Adipocyte (in vitro differentiated cells): ENCODE measurements around the gene PPP2R2D.
"Not testable (repeated sequence)": the region's sequence is repeated elsewhere in the genome, so short reads cannot be mapped to it uniquely, and the experiment has no call there.

ENCODE experiments used
- DNase-seq: peaks from one replicate; pipeline ENCODE4 v3.0.0-alpha.2; 2015; ENCODE audit warnings: low read depth
- H3K27me3 ChIP-seq: replicated peaks from 2 replicates; pipeline ENCODE4 v1.7.0; 2013; ENCODE audit warnings: mild to moderate bottlenecking, low read length, moderate library complexity; ENCODE audit not compliant: control insufficient read depth, insufficient read depth
- H3K36me3 ChIP-seq: 2 replicates; pipeline ENCODE4 v1.7.0; 2013; ENCODE audit warnings: low read length, mild to moderate bottlenecking, moderate library complexity; ENCODE audit not compliant: control insufficient read depth, insufficient read depth, severe bottlenecking
- H3K4me1 ChIP-seq: 2 replicates; pipeline ENCODE4 v1.7.0; 2013; ENCODE audit warnings: mild to moderate bottlenecking, low read length, moderate library complexity; ENCODE audit not compliant: control insufficient read depth, insufficient read depth
- H3K4me3 ChIP-seq: 2 replicates; pipeline ENCODE4 v1.7.0; 2013; ENCODE audit warnings: mild to moderate bottlenecking, low read length, moderate library complexity
- H3K9ac ChIP-seq: 2 replicates; pipeline ENCODE4 v1.7.0; 2013; ENCODE audit warnings: mild to moderate bottlenecking, low read length, moderate library complexity
- H3K9me3 ChIP-seq: 2 replicates; pipeline ENCODE4 v1.7.0; 2013; ENCODE audit warnings: mild to moderate bottlenecking, low read length, moderate library complexity; ENCODE audit not compliant: control insufficient read depth

Gene PPP2R2D

DNA sequence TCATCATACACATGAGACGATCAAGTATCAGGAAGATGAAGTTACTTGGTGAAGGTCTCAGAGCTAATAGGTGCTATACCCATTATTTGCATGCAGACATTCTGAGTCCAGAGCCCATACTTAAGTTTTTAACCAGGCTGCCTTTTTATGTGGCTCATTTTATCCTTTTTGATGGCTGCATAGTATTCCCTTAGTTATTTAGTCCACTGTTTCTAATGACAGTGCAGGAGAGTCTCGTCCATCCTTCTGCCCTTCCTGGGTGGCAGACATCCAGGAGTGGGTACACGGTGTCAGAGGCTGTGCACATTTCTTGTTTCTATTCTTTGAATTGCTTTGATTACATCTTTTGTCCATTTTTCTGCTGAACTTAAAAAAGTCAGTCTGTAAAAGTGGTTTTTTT, 11.8 kb downstream of the PPP2R2D start:
- Histone ChIP-seq H3K9ac (no peak overlapping the region), H3K9me3 (no peaks in the 10 kb centered on the region), H3K36me3 (peaks cover 18% of the 10 kb centered on the region), H3K27me3 (no peaks in the 10 kb centered on the region), H3K4me1 (peaks cover 12% of the 10 kb centered on the region), H3K4me3 (no peak overlapping the region)
- DNase-seq = no peak

DNA sequence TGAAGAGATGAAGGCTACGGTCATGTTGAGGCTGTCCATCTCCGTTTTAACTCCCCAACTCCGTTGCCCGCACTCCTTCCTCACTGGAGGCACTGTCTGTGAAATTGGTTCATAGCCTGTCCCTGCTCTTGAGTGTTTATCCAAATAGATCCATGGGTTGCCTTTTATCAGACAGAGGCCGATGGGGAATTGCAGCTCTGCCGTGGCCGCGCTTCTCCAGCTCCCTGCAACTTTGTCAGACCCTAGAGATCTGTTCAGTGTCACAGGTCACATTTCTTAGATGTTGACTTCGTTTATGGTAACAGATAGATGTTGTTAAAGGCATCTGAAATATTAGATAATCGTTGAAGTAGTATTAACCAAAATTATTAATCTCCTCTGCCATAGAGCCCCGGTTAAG, 14.7 kb downstream of the PPP2R2D start:
- no peaks in the 10 kb centered on the region for H3K27me3 ChIP-seq
- H3K9ac ChIP-seq = no peak overlapping the region
- DNase-seq = no peak
- H3K36me3 ChIP-seq = peaks cover 13% of the 10 kb centered on the region
- no peaks in the 10 kb centered on the region for H3K9me3 ChIP-seq
- no peak overlapping the region for H3K4me3 ChIP-seq
- H3K4me1 ChIP-seq = no peaks in the 10 kb centered on the region

DNA sequence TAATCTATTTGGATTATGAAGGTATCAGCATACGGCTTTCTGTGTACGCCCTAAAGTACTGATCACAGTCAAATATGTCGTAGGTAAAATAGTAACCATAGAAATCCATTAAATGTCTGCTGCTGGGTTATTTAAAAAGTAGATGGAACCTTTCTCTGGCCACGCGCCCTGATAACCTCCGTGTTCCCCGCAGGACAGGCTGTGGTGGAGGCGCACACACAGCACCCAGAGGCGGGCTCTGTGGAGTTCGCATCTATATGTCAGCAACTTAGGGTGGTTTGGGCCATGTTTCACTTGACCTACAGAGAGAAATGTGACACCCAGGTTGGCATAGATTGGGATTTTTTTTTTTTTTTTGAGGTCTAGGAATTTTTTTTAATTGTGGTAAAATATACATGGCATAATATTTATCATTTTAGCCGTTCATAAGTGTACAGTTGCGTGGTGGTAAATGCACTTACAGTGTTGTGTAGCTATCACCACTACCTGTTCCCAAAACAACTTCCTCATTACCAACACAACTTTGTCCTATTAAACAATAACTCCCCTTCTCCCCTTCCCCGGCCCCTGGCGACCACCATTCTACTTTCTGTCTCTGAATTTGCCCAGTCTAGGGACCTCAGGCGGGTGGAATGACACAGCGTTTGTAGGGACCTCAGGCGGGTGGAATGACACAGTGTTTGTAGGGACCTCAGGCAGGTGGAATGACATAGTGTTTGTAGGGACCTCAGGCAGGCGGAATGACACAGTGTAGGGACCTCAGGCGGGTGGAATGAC, 15.4 kb downstream of the PPP2R2D start:
- no peaks in the 10 kb centered on the region for H3K27me3 ChIP-seq
- no peaks in the 10 kb centered on the region for H3K4me1 ChIP-seq
- no peak overlapping the region for H3K9ac ChIP-seq
- no peaks in the 10 kb centered on the region for H3K9me3 ChIP-seq
- H3K36me3 ChIP-seq = peaks cover 13% of the 10 kb centered on the region
- no peak for DNase-seq
- H3K4me3 ChIP-seq = no peak overlapping the region

DNA sequence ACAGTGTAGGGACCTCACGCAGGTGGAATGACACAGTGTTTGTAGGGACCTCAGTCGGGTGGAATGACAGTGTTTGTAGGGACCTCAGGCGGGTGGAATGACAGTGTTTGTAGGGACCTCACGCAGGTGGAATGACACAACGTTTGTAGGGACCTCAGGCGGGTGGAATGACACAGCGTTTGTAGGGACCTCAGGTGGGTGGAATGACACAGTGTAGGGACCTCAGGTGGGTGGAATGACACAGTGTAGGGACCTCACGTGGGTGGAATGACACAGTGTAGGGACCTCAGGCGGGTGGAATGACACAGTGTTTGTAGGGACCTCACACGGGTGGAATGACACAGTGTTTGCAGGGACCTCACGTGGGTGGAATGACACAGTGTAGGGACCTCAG, 16.0 kb downstream of the PPP2R2D start:
- not testable (repeated sequence) for H3K27me3 ChIP-seq, H3K9ac ChIP-seq, DNase-seq, H3K9me3 ChIP-seq, H3K4me1 ChIP-seq, H3K4me3 ChIP-seq
- peaks cover 13% of the 10 kb centered on the region for H3K36me3 ChIP-seq

DNA sequence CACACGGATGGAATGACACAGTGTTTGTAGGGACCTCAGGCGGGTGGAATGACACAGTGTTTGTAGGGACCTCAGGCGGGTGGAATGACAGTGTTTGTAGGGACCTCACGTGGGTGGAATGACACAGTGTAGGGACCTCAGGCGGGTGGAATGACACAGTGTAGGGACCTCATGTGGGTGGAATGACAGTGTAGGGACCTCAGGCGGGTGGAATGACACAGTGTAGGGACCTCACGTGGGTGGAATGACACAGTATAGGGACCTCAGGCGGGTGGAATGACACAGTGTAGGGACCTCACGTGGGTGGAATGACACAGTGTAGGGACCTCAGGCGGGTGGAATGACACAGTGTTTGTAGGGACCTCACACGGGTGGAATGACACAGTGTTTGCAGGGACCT, 16.7 kb downstream of the PPP2R2D start:
- not testable (repeated sequence) for H3K27me3 ChIP-seq, H3K9ac ChIP-seq, DNase-seq, H3K4me1 ChIP-seq, H3K9me3 ChIP-seq, H3K4me3 ChIP-seq
- peaks cover 11% of the 10 kb centered on the region for H3K36me3 ChIP-seq

DNA sequence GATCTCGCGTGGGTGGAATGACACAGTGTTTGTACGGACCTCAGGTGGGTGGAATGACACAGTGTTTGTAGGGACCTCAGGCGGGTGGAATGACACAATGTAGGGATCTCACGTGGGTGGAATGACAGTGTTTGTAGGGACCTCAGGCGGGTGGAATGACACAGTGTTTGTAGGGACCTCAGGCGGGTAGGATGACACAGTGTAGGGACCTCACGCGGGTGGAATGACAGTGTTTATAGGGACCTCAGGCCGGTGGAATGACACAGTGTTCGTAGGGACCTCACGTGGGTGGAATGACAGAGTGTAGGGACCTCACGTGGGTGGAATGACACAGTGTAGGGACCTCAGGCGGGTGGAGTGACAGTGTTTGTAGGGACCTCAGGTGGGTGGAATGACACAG, 18.7 kb downstream of the PPP2R2D start:
- not testable (repeated sequence) for H3K27me3 ChIP-seq, H3K4me3 ChIP-seq, H3K4me1 ChIP-seq, H3K9me3 ChIP-seq, DNase-seq, H3K9ac ChIP-seq, H3K36me3 ChIP-seq

DNA sequence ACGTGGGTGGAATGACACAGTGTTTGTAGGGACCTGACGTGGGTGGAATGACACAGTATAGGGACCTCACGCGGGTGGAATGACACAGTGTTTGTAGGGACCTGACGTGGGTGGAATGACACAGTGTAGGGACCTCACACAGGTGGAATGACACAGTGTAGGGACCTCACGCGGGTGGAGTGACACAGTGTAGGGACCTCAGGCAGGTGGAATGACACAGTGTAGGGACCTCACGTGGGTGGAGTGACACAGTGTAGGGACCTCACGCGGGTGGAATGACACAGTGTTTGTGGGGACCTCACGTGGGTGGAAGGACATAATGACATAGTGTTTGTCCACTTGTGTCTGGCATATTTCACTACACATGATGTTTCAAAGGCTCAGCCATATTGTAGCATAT, 19.3 kb downstream of the PPP2R2D start:
- Histone ChIP-seq H3K9me3 (peaks cover 4% of the 10 kb centered on the region), H3K36me3 (no peaks in the 10 kb centered on the region), H3K9ac (no peak overlapping the region), H3K27me3 (no peaks in the 10 kb centered on the region), H3K4me1 (no peaks in the 10 kb centered on the region), H3K4me3 (no peak overlapping the region)
- no peak for DNase-seq

DNA sequence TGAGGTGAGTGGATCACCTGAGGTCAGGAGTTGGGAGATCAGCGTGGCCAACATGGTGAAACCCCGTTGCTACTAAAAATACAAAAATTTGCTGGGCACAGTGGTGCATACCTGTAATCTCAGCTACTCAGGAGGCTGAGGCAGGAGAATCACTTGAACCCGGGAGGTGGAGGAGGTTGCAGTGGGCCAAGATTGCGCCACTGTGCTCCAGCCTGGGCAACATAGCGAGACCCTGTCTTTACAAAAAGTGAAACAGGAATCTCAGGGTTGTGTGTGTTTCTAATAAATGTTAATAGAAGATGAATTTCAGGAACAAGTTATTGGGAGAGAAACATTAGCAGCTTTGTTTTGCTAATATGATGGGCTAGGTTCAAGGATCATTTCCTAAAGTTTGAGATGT, 19.9 kb downstream of the PPP2R2D start:
- Histone ChIP-seq H3K9ac (no peak overlapping the region), H3K4me1 (no peaks in the 10 kb centered on the region), H3K9me3 (peaks cover 9% of the 10 kb centered on the region), H3K27me3 (no peaks in the 10 kb centered on the region), H3K4me3 (no peak overlapping the region), H3K36me3 (no peaks in the 10 kb centered on the region)
- no peak for DNase-seq

DNA sequence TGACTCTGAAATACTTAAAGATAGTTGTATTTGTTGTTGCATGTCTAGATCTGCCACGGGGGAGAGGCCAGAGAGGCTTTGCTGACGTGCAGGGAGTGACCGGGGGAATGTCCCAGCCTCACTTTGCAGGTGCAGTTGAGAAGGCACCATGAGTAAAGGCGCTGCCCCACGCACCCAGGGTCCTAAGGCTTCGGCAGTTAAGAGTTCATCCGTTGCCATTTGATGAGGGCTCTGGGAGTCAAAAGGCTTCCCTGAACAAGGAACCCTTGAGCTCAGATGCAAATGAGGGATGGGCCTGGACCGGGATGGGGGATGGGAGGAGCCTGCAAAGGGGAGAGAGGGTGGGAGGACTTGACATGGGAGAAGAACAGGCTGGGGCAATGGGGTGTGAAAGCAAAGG, 20.4 kb downstream of the PPP2R2D start:
- no peak overlapping the region for H3K9ac ChIP-seq
- DNase-seq = no peak
- no peaks in the 10 kb centered on the region for H3K36me3 ChIP-seq
- H3K4me1 ChIP-seq = no peaks in the 10 kb centered on the region
- no peak overlapping the region for H3K4me3 ChIP-seq
- H3K27me3 ChIP-seq = no peaks in the 10 kb centered on the region
- peaks cover 10% of the 10 kb centered on the region for H3K9me3 ChIP-seq

DNA sequence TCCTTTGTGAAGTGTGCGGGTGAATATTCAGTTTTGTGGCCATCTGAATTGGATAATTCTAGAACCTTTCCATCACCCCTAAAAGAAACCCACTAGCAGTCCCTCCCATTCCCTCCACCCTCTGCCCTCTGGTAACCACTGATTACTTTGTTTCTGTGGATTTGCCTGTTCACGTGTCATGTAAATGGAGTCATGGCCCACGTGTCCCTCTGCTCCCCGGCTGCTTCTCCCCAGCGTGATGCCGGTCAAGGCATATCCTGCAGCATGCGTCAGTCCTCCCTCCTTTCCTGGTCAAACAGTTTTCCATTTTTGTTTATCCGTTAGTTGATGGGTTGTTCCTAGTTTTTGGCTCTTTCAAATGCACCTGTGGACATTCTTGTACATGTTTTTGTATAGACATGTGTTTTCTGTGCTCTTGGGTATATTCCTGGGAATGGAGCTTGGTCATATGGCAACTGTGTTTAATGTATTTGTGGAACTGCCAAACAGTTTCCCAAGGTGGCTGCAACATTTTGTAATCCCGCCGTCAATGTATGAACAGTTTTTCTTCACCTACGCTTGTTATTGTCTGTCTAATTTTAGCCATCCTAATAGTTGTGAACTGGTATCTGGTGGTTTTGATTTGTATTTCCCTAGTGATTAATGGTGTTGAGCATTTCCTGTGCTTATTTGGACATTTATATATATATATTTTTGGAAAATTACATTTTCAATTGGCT, 22.4 kb downstream of the PPP2R2D start:
- Histone ChIP-seq H3K4me3 (no peak overlapping the region), H3K4me1 (peaks cover 3% of the 10 kb centered on the region), H3K9me3 (peaks cover 10% of the 10 kb centered on the region), H3K27me3 (no peaks in the 10 kb centered on the region), H3K9ac (no peak overlapping the region), H3K36me3 (peaks cover 4% of the 10 kb centered on the region)
- no peak for DNase-seq

DNA sequence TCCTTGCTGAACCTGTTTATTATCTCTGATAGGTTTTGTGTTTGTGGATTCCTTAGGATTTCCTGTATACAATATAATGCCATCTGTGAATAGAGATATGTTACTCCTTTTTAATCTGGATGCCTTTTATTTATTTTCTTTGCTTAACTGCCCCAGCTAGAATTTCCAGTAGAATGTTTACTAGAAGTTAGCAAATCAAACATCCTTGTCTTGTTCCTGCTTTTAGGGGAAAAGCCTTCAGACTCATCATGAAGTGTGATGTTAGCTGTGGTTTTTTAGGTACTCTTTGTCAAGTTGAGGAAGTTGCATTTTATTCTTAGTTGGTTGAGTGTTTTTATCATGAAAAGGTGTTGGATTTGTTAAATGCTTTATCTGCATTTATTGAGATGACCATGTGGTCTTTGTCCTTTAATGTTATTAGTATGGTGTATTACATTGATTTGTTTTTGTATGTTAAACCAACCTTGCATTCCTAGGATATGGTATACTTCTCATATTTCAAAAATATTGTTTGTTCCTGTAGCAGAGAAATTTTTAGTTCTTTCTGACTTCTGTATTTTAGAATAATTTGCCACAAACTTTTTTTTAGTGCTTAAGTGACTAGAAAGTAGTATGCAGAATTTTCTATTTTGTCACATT, 24.3 kb downstream of the PPP2R2D start:
- no peaks in the 10 kb centered on the region for H3K27me3 ChIP-seq
- no peak overlapping the region for H3K9ac ChIP-seq
- H3K4me3 ChIP-seq = no peak overlapping the region
- H3K36me3 ChIP-seq = peaks cover 4% of the 10 kb centered on the region
- peaks cover 15% of the 10 kb centered on the region for H3K4me1 ChIP-seq
- peaks cover 10% of the 10 kb centered on the region for H3K9me3 ChIP-seq
- no peak for DNase-seq
